Prostate gland (tissue), 2 donors: ENCODE data around the gene AGXT2. TPM values are rescaled to one million over a fixed set of nuclear protein-coding genes. Genes with fewer than 3 reads are reported as not detected.

Experiments used
- DNase-seq: peaks from one replicate; pipeline ENCODE4 v3.0.0-alpha.2; 2019; ENCODE audit warnings: low spot score
- H3K27ac ChIP-seq, 2 donors: fragments of 200-600 bp; sonication (generic); 2 replicates each; pipeline ENCODE4 v1.5.1; 2017 to 2019
- H3K27me3 ChIP-seq: fragments of 200-600 bp; sonication (generic); replicated peaks from 2 replicates; pipeline ENCODE4 v1.5.1; 2019; ENCODE audit not compliant: insufficient read depth
- H3K36me3 ChIP-seq, 2 donors: fragments of 200-600 bp; sonication (generic); 1 replicate in 1 of 2; 2 replicates in 1 of 2; pipeline versions ENCODE4 v1.5.1 to v1.8.1; 2017 to 2019
- H3K4me1 ChIP-seq: fragments of 200-600 bp; sonication (generic); replicated peaks from 2 replicates; pipeline ENCODE4 v1.5.1; 2019
- H3K4me3 ChIP-seq, 2 donors: fragments of 200-600 bp; sonication (generic); 2 replicates each; pipeline ENCODE4 v1.5.1; 2017 to 2019
- H3K9me3 ChIP-seq: fragments of 200-600 bp; sonication (generic); 2 replicates; pipeline ENCODE4 v1.5.1; 2017
- POLR2A ChIP-seq: fragments of 450-650 bp; IDR thresholded peaks from one replicate; pipeline ENCODE4 v1.6.1; 2016; ENCODE audit warnings: antibody characterized with exemption, mild to moderate bottlenecking
- POLR2AphosphoS5 ChIP-seq: sonication (generic); formaldehyde crosslinking; IDR thresholded peaks from one replicate; pipeline ENCODE4 v1.6.1; 2017; ENCODE audit warnings: antibody characterized with exemption
- WGBS: methylation state at CpG from one replicate; pipeline ENCODE4 v1.1.5; 2018; 5-methylcytosine and 5-hydroxymethylcytosine counted together
- intact Hi-C: fragments of 100-400 bp; cut with DNase I; formaldehyde crosslinking; loops from one replicate; pipeline ENCODE4 v1.14.2; 2022
- total RNA-seq, 2 donors: library from RNA; depleted of rRNA; stranded (reverse); fragments of >200 nt; gene quantifications; one replicate each; pipeline ENCODE4 v1.1.0, GENCODE V29; 2016
- TF ChIP-seq, protein P1 (sequence below), 4 experiments: fragments of 200-600 bp in 2 of 4; fragments of 450-650 bp in 2 of 4; sonication (generic) in 2 of 4; IDR thresholded peaks; 1 replicate in 3 of 4; 2 replicates in 1 of 4; pipeline ENCODE4 v1.5.1; 2016 to 2019; ENCODE audit warnings: antibody characterized with exemption in 4 of 4, mild to moderate bottlenecking in 2 of 4, moderate library complexity in 2 of 4

Gene AGXT2
- total RNA-seq, 2 donors from 2014 or later: not detected

DNA sequence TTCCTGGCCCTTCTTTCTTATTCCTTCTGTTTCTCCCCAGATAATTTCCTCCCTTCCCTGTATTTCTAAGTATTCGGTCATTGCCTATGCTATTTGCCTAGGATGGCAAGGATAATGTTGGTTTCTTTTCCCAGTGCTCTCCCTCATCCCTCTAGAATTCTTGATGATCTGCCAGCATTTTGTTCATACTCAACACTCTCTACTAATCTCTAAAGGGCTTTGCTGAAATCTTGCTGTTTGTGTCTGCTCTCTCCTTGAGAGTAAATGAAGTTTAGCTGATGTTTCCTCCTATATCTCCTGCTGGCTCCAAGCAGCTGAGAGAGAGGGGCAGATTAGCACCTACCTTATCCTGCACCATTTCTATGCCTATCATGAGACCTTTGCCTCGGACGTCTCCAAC, 38.1 kb downstream of the AGXT2 start:
- TF ChIP-seq, protein P1, sequence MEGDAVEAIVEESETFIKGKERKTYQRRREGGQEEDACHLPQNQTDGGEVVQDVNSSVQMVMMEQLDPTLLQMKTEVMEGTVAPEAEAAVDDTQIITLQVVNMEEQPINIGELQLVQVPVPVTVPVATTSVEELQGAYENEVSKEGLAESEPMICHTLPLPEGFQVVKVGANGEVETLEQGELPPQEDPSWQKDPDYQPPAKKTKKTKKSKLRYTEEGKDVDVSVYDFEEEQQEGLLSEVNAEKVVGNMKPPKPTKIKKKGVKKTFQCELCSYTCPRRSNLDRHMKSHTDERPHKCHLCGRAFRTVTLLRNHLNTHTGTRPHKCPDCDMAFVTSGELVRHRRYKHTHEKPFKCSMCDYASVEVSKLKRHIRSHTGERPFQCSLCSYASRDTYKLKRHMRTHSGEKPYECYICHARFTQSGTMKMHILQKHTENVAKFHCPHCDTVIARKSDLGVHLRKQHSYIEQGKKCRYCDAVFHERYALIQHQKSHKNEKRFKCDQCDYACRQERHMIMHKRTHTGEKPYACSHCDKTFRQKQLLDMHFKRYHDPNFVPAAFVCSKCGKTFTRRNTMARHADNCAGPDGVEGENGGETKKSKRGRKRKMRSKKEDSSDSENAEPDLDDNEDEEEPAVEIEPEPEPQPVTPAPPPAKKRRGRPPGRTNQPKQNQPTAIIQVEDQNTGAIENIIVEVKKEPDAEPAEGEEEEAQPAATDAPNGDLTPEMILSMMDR (IDR thresholded peaks at IDR 0.05): no peak
- no peak for TF ChIP-seq POLR2A
- TF ChIP-seq POLR2AphosphoS5: no peak
- H3K9me3 ChIP-seq: no peaks in the 10 kb centered on the region
- no peak for DNase-seq
- intact Hi-C loops: no loop called here
- H3K4me1 ChIP-seq: no peaks in the 10 kb centered on the region
- no peak overlapping the region for H3K27ac ChIP-seq
- H3K36me3 ChIP-seq: no peaks in the 10 kb centered on the region
- 94% methylated on average over 3 of the region's 3 CpGs for WGBS
- H3K27me3 ChIP-seq: no peaks in the 10 kb centered on the region
- no peak overlapping the region for H3K4me3 ChIP-seq

DNA sequence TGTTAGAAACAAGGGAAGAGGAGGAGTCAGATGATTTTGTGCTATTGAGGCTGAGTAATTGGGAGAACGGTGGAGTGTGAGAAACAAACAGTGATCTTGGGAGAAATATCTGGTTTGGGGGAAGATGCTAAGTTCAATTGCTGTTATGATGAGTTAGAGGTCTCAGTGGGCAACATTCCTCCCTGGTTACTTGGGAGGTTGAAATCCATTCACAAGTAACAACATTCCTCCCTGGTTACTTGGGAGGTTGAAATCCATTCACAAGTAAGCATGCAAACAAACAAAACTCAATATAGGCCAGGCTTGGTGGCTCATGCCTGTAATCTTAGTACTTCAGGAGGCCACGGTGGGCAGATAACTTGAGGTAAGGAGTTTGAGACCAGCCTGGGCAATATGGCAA, 38.7 kb downstream of the AGXT2 start:
- no peak for DNase-seq
- Histone ChIP-seq H3K27ac (no peak overlapping the region), H3K4me3 (no peak overlapping the region), H3K27me3 (no peaks in the 10 kb centered on the region), H3K36me3 (no peaks in the 10 kb centered on the region), H3K4me1 (no peaks in the 10 kb centered on the region), H3K9me3 (no peaks in the 10 kb centered on the region)
- WGBS: 78% methylated on average over 2 of the region's 2 CpGs
- TF ChIP-seq POLR2AphosphoS5 (no peak), POLR2A (no peak)
- TF ChIP-seq, protein P1 (IDR thresholded peaks at IDR 0.05): no peak
- intact Hi-C loops: no loop called here

DNA sequence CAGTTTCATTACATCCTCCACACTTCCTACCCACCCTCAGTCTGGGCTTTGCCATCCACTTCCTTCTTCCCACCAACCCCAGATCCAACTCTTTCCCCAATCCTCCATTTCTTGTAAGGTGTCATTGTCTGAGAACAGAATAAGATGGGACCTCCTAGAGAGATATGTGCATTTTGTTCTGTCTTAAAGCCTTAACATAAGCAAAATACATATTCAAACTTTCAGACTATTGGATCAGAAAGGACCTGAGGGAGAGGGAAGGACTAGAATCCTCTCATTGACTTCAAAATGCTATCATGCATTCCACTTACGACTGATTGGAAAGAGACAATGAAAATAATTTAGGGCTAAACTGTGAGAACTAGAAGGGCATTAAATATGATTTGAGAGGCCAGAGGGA, 43.0 kb downstream of the AGXT2 start:
- intact Hi-C loops: no loop called here
- Histone ChIP-seq H3K36me3 (no peaks in the 10 kb centered on the region), H3K4me3 (no peak overlapping the region), H3K27me3 (no peaks in the 10 kb centered on the region), H3K9me3 (no peaks in the 10 kb centered on the region), H3K27ac (no peak overlapping the region), H3K4me1 (no peaks in the 10 kb centered on the region)
- TF ChIP-seq POLR2AphosphoS5: no peak
- no peak for TF ChIP-seq POLR2A
- TF ChIP-seq, protein P1 (IDR thresholded peaks at IDR 0.05): no peak
- WGBS: 96% methylated on average over 1 of the region's 1 CpG
- no peak for DNase-seq

DNA sequence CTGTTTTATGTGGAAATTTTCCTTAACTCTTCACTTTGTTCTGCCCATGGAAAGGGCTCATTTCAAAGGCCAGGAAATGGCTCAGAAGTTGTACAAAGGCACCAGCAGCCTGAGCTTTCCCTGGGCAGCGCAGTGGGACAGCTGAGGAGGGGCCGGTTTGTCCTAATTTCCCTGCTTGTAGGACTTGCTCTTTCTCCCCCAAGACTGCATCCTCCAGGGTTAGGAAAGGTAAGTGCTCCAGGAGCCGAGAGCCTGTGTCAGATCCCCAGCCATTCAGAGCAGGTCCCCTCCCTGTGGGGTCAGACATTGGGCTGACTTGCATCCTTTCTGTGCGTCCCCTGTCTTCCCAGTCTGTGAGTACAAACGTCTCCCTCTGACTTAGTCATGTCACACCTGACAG, 43.5 kb downstream of the AGXT2 start:
- no peaks in the 10 kb centered on the region for H3K27me3 ChIP-seq
- TF ChIP-seq POLR2AphosphoS5: no peak
- TF ChIP-seq POLR2A: no peak
- TF ChIP-seq, protein P1 (IDR thresholded peaks at IDR 0.05): no peak
- no peaks in the 10 kb centered on the region for H3K36me3 ChIP-seq
- WGBS: 67% methylated on average over 5 of the region's 5 CpGs
- intact Hi-C loops: no loop called here
- H3K9me3 ChIP-seq: no peaks in the 10 kb centered on the region
- DNase-seq: no peak
- no peak overlapping the region for H3K27ac ChIP-seq
- H3K4me3 ChIP-seq: no peak overlapping the region
- H3K4me1 ChIP-seq: no peaks in the 10 kb centered on the region

DNA sequence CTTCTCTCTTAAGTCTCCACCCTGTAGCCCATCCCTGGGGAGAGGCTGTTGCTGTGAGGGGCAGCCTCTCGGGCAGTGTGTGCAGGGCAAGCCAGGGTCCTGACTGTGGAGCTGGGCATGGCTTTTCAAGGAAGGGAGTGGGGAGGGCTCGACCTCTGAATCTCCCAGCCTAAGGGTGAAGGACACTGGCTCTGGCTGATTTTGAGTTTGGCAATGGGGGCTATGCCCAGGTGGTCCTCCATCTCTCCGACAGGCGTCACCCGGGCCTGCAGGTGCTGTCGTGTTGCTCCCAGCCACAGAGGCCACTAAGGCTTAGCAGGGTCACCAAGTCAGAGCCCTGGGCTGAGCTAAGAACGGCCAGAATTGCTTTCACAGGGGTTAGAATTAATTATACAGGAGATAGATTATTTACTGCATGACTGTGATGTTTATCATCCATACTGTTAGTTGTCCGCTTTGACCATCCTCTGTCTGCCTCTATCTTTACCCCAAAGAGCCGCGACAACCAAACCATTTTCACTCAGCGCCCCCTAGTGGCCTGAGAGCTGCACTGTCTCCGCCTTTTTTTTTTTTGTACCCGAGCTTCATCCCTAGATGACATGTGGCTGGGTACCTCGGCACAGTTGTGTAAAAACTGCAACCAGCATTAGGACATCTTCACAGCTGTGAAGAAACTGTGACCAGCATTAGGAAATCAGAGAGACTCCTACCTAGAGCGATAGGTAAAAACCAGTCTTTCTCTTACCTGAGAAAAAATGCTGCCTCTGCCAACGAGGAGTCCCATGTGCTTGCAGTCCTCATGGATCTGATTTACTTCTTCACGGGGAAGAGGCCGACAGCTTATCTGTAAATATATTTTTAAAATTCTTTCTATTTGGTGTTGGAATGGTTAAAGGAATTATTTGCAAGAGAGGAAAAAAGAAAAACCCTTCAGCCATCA, 44.5 kb downstream of the AGXT2 start:
- Histone ChIP-seq H3K4me1 (no peaks in the 10 kb centered on the region), H3K4me3 (no peak overlapping the region), H3K27ac (no peak overlapping the region), H3K27me3 (no peaks in the 10 kb centered on the region), H3K9me3 (no peaks in the 10 kb centered on the region), H3K36me3 (no peaks in the 10 kb centered on the region)
- TF ChIP-seq, protein P1 (IDR thresholded peaks at IDR 0.05): peak; percentile 33 to 65 (median 57)
- no peak for TF ChIP-seq POLR2A
- peak; percentile 9 for DNase-seq
- intact Hi-C loops: no loop called here
- 44% methylated on average over 18 of the region's 18 CpGs for WGBS
